ENCODE data around the gene GRAMD2B.
A peak's percentile ranks its signal among the peaks of the same experiment; 100 is the strongest.

The GRAMD2B gene

GRCh38 chr5:126483156-126483555 lies 59.9 kb downstream of the GRAMD2B start:
- no peak for DNase-seq

GRCh38 chr5:126484253-126484652 lies 61.0 kb downstream of the GRAMD2B start:
- DNase-seq: no peak

DNA sequence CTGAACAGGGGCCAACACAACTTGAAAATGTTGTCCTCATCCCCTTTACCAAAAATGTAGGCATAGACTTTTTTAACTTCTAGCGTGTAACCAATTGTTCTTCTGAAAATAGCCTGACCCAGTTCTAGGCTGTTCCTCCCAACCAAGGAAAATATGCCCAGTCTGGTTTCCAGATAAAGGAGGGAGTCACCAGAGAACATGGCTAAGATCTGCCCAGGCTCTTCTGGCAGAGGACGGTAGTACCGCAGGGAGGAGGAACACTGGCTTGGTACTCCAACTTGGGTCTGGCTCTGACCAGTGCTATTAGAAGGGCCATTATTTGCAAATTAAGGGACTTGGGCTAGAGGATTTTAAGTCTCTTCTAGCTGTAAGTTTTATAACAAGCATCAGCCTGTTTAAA lies 63.1 kb downstream of the GRAMD2B start:
- DNase-seq: no peak

GRCh38 chr5:126487596-126487995 lies 64.4 kb downstream of the GRAMD2B start:
- no peak for DNase-seq

DNA sequence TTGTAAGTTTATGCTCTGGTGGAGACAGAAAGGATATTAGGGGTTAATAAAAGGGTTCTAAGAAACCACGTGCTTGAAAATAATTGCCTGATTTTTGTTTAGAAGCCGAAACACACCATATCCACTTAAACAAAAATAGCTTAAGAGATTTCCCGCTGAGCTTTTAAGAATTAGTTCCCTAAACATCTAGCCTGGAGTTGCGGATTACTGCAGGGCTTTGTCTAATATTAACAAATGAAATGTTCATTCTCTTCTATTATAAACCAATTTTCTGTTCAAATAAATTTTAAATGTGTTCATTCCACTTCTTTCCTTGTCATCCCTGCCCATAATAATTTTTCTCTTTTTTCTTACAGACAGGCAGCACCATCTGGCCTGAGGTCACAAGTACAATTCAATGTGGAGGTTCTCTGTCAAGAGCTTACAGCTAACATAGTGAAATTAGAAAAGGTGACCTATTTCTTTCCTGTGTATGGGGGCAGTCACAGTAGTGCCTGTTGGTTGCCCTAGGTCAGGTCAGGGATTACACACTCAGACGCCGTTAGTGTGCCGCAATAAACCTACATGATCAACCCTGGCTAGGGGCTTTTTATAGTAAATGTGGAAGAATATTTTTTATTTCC lies 65.3 kb downstream of the GRAMD2B start:
- no peak for DNase-seq

GRCh38 chr5:126490167-126490940 lies 67.1 kb downstream of the GRAMD2B start:
- no peak for DNase-seq

GRCh38 chr5:126492939-126493338 lies 69.7 kb downstream of the GRAMD2B start:
- no peak for DNase-seq

DNA sequence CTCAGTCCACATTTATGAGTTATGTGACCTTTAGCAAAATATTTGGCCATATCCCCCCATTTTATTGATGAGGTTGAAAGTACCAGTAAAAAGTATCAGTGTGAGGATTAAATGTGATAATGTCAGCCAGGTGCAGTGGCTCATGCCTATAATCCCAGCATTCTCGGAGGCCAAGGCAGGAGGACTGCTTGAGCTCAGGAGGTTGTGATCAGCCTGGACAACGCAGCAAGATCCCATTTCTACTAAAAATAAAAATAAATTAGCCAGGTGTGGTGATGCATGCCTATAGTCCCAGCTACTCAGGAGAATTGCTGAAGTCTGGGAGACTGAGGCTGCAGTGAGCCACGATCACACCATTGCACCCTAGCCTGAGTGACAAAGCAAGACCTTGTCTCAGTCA lies 71.2 kb downstream of the GRAMD2B start:
- no peak for DNase-seq

DNA sequence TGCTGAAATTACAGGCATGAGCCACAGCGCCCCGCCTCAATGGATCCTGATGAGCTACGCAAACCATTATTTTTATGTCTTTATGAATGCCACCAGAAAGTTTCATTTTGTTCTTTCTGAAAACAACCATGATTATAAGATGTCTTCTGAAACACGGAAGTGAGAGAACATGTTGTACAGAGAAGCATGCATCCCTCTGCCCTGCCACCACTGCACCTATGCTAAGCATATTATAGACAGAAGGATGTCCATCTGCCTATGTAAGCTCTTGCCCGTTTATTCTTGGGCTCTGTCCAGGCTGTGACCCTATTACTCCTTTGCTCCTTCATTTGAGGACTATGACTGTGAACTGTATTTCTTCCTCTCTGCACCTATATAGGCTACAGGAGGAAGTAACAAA lies 74.3 kb downstream of the GRAMD2B start:
- DNase-seq: no peak

- no peak for DNase-seq
Measured at GRCh38 chr5:126499278-126499677, 76.1 kb downstream of the GRAMD2B start.

GRCh38 chr5:126499853-126500342 lies 76.7 kb downstream of the GRAMD2B start:
- peak; percentile 21 for DNase-seq

GRCh38 chr5:126501448-126501847 lies 78.2 kb downstream of the GRAMD2B start:
- no peak for DNase-seq

DNA sequence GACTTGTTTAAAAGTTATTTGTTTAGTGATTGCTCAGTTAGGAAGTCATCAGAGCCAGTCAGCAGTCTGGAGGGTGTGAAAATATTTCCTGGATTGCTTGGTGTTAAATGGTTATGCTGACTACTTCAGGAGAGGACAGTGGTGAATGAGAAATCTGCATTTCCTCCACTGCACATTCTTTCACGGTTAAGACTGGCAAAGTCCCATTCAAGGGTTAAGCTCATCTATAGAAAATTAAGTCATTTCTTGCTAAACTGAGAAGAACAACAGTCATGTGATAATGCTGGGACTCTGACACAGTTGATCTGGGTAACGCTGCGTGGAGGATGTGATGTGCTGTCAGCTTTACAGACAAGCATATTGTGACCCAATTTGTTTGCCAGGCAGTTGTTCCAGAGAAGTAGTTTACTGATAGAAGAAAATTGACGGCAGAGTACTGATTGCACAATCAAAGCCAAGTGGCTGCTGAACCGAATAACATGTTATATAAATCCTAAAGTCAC lies 80.4 kb downstream of the GRAMD2B start:
- no peak for DNase-seq

GRCh38 chr5:126506079-126506478 lies 82.9 kb downstream of the GRAMD2B start:
- DNase-seq: no peak

- DNase-seq: no peak
Measured at GRCh38 chr5:126508251-126508961, 85.2 kb downstream of the GRAMD2B start.

DNA sequence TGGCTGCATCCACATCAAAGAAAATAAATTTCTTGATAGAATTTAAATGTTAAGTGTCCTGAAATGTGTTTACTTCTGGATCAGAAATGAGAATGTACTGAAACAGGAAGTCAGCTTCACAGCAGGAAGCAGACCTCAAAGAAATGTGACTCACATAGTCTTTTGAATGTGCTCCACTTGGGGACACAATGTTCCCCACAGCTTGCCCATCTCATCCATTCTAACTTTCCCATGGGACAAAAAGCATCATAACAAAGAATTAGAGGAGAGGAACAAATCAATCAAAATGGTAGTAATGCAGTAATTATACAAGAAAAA lies 85.7 kb downstream of the GRAMD2B start:
- DNase-seq: no peak

DNA sequence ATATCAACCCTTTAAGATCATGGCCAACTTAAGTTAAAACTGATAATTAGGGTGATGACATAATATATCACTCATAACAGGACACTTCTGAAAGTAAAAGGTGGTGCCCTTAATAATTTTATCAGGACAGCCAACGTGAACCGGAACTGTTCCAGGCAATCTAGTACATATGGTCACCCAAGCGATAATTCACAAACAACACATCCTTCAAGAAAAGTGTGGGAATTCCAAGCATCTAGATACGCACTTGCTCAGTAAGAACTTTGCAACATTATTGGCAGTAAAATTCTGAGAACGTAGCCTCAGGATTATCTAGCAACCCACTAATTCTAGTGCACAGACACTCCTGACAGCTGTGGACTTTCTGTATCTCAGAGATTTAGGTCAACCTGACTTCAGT lies 86.1 kb downstream of the GRAMD2B start:
- DNase-seq: no peak

- DNase-seq: no peak
Measured at GRCh38 chr5:126511961-126512360, 88.8 kb downstream of the GRAMD2B start.

- DNase-seq: no peak
Measured at GRCh38 chr5:126512451-126512850, 89.2 kb downstream of the GRAMD2B start.

GRCh38 chr5:126513302-126513701 lies 90.1 kb downstream of the GRAMD2B start:
- no peak for DNase-seq

- DNase-seq: no peak
Measured at GRCh38 chr5:126513703-126514102, 90.5 kb downstream of the GRAMD2B start.

GRCh38 chr5:126514131-126514557 lies 90.9 kb downstream of the GRAMD2B start:
- DNase-seq: no peak

GRCh38 chr5:126514558-126515141 lies 91.4 kb downstream of the GRAMD2B start:
- no peak for DNase-seq
